ENCODE data around the gene INPP5A.

GRCh38 chr10:132644527-132645246, 107.1 kb downstream of the INPP5A start:
- TF ChIP-seq, protein P1, sequence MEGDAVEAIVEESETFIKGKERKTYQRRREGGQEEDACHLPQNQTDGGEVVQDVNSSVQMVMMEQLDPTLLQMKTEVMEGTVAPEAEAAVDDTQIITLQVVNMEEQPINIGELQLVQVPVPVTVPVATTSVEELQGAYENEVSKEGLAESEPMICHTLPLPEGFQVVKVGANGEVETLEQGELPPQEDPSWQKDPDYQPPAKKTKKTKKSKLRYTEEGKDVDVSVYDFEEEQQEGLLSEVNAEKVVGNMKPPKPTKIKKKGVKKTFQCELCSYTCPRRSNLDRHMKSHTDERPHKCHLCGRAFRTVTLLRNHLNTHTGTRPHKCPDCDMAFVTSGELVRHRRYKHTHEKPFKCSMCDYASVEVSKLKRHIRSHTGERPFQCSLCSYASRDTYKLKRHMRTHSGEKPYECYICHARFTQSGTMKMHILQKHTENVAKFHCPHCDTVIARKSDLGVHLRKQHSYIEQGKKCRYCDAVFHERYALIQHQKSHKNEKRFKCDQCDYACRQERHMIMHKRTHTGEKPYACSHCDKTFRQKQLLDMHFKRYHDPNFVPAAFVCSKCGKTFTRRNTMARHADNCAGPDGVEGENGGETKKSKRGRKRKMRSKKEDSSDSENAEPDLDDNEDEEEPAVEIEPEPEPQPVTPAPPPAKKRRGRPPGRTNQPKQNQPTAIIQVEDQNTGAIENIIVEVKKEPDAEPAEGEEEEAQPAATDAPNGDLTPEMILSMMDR (IDR thresholded peaks at IDR 0.05) = no peak
- TF ChIP-seq EP300 (IDR thresholded peaks at IDR 0.05) (no peak), POLR2A (IDR thresholded peaks at IDR 0.05) (no peak)

All from sigmoid colon (tissue), 4 donors.